Measurements from ENCODE around the gene AGBL5.
"Not testable (repeated sequence)": the region's sequence is repeated elsewhere in the genome, so short reads cannot be mapped to it uniquely, and the experiment has no call there.

Gene AGBL5

DNA sequence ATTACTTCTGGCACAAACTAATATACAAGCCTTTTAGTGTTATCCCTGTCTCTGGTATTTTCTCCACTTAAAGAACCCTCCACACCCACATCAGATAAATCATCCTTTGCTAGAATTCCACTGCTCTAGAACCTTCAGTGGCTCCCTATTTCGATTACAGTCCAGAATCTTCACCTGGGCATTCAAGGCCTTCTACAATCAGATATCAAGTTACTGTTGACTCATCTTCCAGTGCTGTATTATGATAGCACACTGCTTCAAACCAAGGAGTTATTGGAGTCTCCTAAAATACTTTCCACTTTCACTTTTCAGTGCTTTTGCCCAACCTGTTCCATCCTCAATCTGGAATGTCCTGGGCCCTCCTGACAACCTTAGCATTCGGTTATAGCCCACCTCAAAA is 64.1 kb downstream of the AGBL5 start:
- no peak for DNase-seq

DNA sequence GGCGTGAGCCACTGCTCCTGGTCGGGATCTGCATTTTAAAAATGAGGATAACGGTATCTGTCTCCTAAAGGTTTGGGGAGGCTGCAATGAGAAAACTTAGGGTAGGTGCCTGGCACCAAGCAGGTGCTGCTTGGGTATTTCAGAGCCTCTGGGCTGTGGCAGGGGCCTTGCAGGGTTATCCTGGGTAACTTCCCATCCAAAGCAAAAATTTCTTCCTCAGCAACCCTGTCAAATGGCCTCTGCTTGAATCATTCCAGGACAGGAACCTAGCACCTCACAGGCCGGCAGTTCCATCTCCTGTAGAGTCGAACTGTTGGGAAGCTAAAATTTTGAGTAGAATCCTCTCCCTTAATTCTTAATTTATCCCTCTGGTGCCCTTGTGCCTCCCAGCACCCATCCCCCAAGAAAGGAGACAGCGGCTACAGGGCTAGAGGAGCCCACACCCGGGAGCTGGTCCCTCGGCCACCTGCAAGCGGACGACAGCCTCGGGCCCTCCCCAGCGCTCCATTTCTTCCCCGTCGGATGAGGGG is 66.6 kb downstream of the AGBL5 start:
- DNase-seq: peak in 3 of 58 donors; percentile 16 to 34 (median 18)

DNA sequence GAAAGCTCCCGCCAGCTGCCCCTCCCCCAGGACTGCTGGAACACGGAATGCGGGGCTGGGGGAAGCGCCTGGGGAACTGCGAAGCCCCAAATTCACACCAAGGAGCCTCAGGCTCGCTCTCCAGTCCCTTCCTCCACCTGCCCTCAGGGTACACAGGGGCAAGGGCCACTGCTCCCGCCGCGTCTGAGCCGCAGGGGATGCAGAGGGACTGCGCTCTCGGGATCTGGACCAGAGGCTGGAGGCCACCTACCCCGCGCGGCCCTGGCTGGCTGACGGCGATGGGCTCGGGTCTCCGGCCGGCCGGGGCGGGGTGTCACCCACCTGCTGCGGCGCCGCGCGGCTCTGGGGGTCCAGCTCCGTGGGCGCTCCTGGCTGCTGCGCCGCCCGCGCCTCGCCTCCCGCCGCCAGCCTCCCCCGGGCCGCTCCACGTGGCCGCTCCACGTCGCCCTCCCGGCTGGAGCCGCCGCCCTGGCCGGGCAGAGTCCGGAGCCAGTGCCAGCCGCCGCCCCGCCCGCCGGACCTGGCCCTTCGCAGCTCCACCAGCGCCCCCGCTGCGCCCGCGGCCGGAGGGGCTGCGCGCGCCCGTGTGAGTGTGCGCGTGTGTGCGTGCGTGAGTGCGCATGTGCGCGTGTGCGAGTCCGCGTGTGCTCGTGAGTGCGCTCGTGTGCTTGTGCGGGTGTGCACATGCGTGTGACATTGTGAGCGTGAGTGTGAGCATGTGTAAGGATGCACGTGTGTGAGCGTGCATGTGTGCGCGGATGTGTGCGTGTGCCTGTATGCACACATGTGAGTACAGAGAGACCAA is 67.3 kb downstream of the AGBL5 start, which contains the start of gene CGREF1:
Gene CGREF1 (minus strand): TSS at position 604 of the 805 bp plus-strand sequence. CDS start 14,762 bp downstream, outside the sequence.
- DNase-seq: peak in 12 of 58 donors; percentile 8 to 37 (median 26)

DNA sequence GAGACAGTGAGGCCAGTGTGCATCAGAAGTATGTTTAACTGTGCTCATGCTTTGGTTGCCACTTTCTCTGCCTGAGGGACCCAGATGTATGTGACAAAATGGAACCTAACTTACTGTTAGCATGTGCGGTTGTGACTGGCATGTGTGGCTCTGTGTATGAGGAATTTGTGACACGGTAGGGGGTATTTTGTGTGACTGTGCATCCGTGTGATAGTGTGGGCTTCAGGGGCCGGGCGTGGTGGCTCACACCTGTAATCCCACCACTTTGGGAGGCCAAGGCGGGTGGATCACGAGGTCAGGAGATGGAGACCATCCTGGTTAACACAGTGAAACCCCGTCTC is 67.8 kb downstream of the AGBL5 start:
- DNase-seq: not testable (repeated sequence)

Measured in anterior cingulate cortex (tissue), 58 donors.